Fibroblast of lung (primary cell): ENCODE data around the gene EFNA5. TPM values are rescaled to one million over a fixed set of nuclear protein-coding genes. Genes with fewer than 3 reads are reported as not detected.

ENCODE experiments used
- DNase-seq, 2 donors: peaks; one replicate each; pipeline versions ENCODE4 v3.0.0 to v3.0.0-alpha.2; 2010; ENCODE audit warnings: low read depth in 2 of 2
- H2AFZ ChIP-seq: 2 replicates; pipeline ENCODE4 v1.5.1; 2012; ENCODE audit warnings: low read length, control low read depth, inconsistent platforms
- H3K27ac ChIP-seq: 2 replicates; pipeline ENCODE4 v1.5.1; 2011; ENCODE audit warnings: low read length, control low read depth; ENCODE audit not compliant: insufficient read depth
- H3K27me3 ChIP-seq: 2 replicates; pipeline ENCODE4 v1.5.1; 2011; ENCODE audit warnings: mild to moderate bottlenecking, low read length; ENCODE audit not compliant: control insufficient read depth, insufficient read depth
- H3K36me3 ChIP-seq: 2 replicates; pipeline ENCODE4 v1.5.1; 2011; ENCODE audit warnings: low read length; ENCODE audit not compliant: control insufficient read depth, insufficient read depth
- H3K4me1 ChIP-seq: 2 replicates; pipeline ENCODE4 v1.5.1; 2011; ENCODE audit warnings: low read length; ENCODE audit not compliant: control insufficient read depth, insufficient read depth; ENCODE audit errors: extremely low read depth
- H3K4me2 ChIP-seq: 2 replicates; pipeline ENCODE4 v1.5.1; 2011; ENCODE audit warnings: low read length, control low read depth; ENCODE audit not compliant: insufficient read depth; ENCODE audit errors: extremely low read depth
- H3K4me3 ChIP-seq, 4 experiments: fragments of 200-600 bp in 1 of 4; sonication (generic) in 1 of 4; replicated peaks in 1 of 4; 2 replicates each; pipeline ENCODE4 v1.5.1; 2011 to 2016; ENCODE audit warnings: low read length in 4 of 4, low read depth in 3 of 4, mild to moderate bottlenecking in 3 of 4, control low read depth in 2 of 4, inconsistent platforms in 1 of 4, mixed read lengths in 1 of 4; ENCODE audit not compliant: insufficient read depth in 1 of 4; ENCODE audit errors: control extremely low read depth in 1 of 4
- H3K79me2 ChIP-seq: 2 replicates; pipeline ENCODE4 v1.5.1; 2012; ENCODE audit warnings: mild to moderate bottlenecking, low read length, inconsistent platforms; ENCODE audit not compliant: control insufficient read depth, insufficient read depth
- H3K9ac ChIP-seq: 2 replicates; pipeline ENCODE4 v1.5.1; 2011; ENCODE audit warnings: mild to moderate bottlenecking, low read length, control low read depth; ENCODE audit not compliant: insufficient read depth
- H3K9me3 ChIP-seq: 2 replicates; pipeline ENCODE4 v1.5.1; 2012; ENCODE audit warnings: low read depth, low read length; ENCODE audit not compliant: control insufficient read depth, insufficient read depth
- H4K20me1 ChIP-seq: 2 replicates; pipeline ENCODE4 v1.5.1; 2011; ENCODE audit warnings: low read length; ENCODE audit not compliant: control insufficient read depth, insufficient read depth; ENCODE audit errors: extremely low read depth
- EZH2 ChIP-seq: IDR thresholded peaks from 2 replicates; pipeline ENCODE4 v1.5.1; 2012; ENCODE audit warnings: low read length, control low read depth, mild to moderate bottlenecking; ENCODE audit errors: missing control alignments
- polyA plus RNA-seq, 2 donors: library from polyadenylated mRNA; depleted of rRNA in 1 of 2; stranded (reverse) in 1 of 2; unstranded in 1 of 2; fragments of >200 nt; gene quantifications; 2 replicates each; pipeline ENCODE4 v1.2.1, GENCODE V29; 2011 to 2012; ENCODE audit warnings: missing spikeins in 1 of 2
- total RNA-seq: library from RNA; depleted of rRNA; stranded (reverse); fragments of >200 nt; gene quantifications from 2 replicates; pipeline ENCODE4 v1.2.1, GENCODE V29; 2014
- TF ChIP-seq, protein P1 (sequence below), 2 donors: IDR thresholded peaks in 1 of 2; conservative IDR thresholded peaks in 1 of 2; 1 replicate in 1 of 2; 2 replicates in 1 of 2; pipeline ENCODE4 v1.5.1; 2011 to 2012; ENCODE audit warnings: low read length in 2 of 2, control low read depth in 1 of 2, inconsistent platforms in 1 of 2, low read depth in 1 of 2, mild to moderate bottlenecking in 1 of 2

The EFNA5 gene
- total and polyA plus RNA-seq, 2 donors (not counting 1 experiment from before 2014, with no cell fraction given) = 3.5 to 3.7 TPM

DNA sequence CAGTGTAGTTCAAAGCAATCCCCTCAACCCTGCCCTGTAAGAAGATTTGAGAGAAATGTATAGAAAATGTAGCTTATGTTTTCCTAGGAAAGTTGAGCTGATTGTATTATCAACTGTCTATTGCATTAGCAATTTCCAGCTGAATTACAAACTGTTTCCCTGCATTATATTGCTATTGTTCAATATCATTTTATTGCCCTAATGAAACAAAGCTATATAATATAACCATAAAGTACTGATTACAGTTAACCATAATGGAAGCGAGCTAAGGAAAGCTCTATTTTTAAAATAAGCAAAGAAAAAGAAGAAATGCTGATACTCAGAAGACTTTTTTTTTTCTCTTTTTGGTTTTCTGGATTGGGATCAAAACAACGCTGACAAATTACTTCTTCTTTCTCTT, 228.3 kb downstream of the EFNA5 start:
- H2AFZ ChIP-seq = no peak overlapping the region
- no peak overlapping the region for H3K4me3 ChIP-seq
- no peak overlapping the region for H3K4me2 ChIP-seq
- no peak overlapping the region for H3K27ac ChIP-seq
- no peak for DNase-seq
- no peaks in the 10 kb centered on the region for H4K20me1 ChIP-seq
- no peak overlapping the region for H3K9ac ChIP-seq
- no peaks in the 10 kb centered on the region for H3K36me3 ChIP-seq
- TF ChIP-seq, protein P1, sequence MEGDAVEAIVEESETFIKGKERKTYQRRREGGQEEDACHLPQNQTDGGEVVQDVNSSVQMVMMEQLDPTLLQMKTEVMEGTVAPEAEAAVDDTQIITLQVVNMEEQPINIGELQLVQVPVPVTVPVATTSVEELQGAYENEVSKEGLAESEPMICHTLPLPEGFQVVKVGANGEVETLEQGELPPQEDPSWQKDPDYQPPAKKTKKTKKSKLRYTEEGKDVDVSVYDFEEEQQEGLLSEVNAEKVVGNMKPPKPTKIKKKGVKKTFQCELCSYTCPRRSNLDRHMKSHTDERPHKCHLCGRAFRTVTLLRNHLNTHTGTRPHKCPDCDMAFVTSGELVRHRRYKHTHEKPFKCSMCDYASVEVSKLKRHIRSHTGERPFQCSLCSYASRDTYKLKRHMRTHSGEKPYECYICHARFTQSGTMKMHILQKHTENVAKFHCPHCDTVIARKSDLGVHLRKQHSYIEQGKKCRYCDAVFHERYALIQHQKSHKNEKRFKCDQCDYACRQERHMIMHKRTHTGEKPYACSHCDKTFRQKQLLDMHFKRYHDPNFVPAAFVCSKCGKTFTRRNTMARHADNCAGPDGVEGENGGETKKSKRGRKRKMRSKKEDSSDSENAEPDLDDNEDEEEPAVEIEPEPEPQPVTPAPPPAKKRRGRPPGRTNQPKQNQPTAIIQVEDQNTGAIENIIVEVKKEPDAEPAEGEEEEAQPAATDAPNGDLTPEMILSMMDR (conservative IDR thresholded peaks at IDR 0.05 in 1 of 2, IDR thresholded peaks at IDR 0.05 in 1 of 2; ENCODE audit: low read depth in 1 of 2, low read length in 2 of 2) = no peak
- TF ChIP-seq EZH2 = no peak
- H3K9me3 ChIP-seq = no peaks in the 10 kb centered on the region
- H3K4me1 ChIP-seq = no peaks in the 10 kb centered on the region
- H3K79me2 ChIP-seq = no peaks in the 10 kb centered on the region
- no peaks in the 10 kb centered on the region for H3K27me3 ChIP-seq

DNA sequence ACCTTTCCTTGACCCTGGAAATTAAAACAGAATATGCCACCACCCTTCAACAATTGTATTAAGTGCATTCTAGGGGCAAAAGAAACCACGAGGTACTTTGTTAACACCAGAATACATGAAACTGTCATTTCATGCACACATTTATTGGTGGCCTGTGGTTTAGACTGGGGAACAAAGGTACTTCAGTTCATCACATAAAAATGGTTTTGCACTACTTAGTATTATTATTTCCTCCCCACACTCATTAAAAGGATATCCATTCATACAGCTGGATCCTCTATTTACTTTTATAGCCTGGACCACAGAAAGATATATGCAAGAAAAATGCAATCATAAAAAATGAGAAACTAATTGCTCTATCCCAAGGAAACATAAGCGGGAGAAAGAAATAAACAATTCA, 230.9 kb downstream of the EFNA5 start:
- no peaks in the 10 kb centered on the region for H3K79me2 ChIP-seq
- TF ChIP-seq EZH2 = no peak
- TF ChIP-seq, protein P1 (conservative IDR thresholded peaks at IDR 0.05 in 1 of 2, IDR thresholded peaks at IDR 0.05 in 1 of 2; ENCODE audit: low read depth in 1 of 2, low read length in 2 of 2) = no peak
- no peak overlapping the region for H2AFZ ChIP-seq
- no peaks in the 10 kb centered on the region for H3K9me3 ChIP-seq
- H3K27me3 ChIP-seq = no peaks in the 10 kb centered on the region
- no peaks in the 10 kb centered on the region for H3K36me3 ChIP-seq
- no peak overlapping the region for H3K27ac ChIP-seq
- no peaks in the 10 kb centered on the region for H3K4me1 ChIP-seq
- H4K20me1 ChIP-seq = no peaks in the 10 kb centered on the region
- H3K9ac ChIP-seq = no peak overlapping the region
- H3K4me3 ChIP-seq = no peak overlapping the region
- DNase-seq = no peak
- no peak overlapping the region for H3K4me2 ChIP-seq

DNA sequence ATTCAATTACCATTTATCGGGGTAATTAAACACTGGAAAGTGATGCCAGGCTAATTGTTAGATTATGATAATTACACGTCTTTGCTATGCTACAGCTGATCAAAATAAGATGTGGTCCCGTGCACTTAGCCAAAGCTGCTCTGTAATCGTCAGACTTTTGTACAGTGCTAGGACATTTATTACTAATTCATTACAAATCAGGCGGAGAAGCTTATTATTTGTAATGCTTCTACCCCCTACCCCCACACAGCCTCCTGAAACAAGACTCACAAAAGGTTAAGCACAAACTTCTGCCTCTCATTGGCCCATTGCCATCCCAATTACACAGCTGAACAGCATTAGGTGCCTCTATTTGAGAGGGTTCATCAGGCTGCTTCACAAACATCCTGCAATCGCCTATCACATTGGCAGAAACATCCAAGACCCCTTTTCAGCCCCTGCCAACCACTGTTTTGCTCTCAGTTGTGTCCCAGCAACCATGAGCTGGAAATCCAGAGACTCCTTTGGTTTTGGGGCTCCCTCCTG, 232.7 kb downstream of the EFNA5 start:
- H3K4me1 ChIP-seq = no peaks in the 10 kb centered on the region
- no peak overlapping the region for H3K9ac ChIP-seq
- no peaks in the 10 kb centered on the region for H3K79me2 ChIP-seq
- H3K4me2 ChIP-seq = no peak overlapping the region
- H3K27ac ChIP-seq = no peak overlapping the region
- no peak overlapping the region for H2AFZ ChIP-seq
- no peaks in the 10 kb centered on the region for H3K9me3 ChIP-seq
- H3K36me3 ChIP-seq = no peaks in the 10 kb centered on the region
- TF ChIP-seq, protein P1 (conservative IDR thresholded peaks at IDR 0.05 in 1 of 2, IDR thresholded peaks at IDR 0.05 in 1 of 2; ENCODE audit: low read depth in 1 of 2, low read length in 2 of 2) = no peak
- no peak for TF ChIP-seq EZH2
- H3K4me3 ChIP-seq = no peak overlapping the region
- H3K27me3 ChIP-seq = no peaks in the 10 kb centered on the region
- no peak for DNase-seq
- no peaks in the 10 kb centered on the region for H4K20me1 ChIP-seq
